GM19372 (cell line): Measurements from ENCODE around the gene GNG13.
"Not testable (repeated sequence)": the region's sequence is repeated elsewhere in the genome, so short reads cannot be mapped to it uniquely, and the experiment has no call there.

Experiments
- ATAC-seq: cut with Tn5 transposase; IDR thresholded peaks from one replicate; pipeline ENCODE4 v1.9.1; 2021; ENCODE audit warnings: mild to moderate bottlenecking, low read depth, moderate library complexity; ENCODE audit not compliant: unreplicated experiment

Gene GNG13, protein sequence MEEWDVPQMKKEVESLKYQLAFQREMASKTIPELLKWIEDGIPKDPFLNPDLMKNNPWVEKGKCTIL

DNA sequence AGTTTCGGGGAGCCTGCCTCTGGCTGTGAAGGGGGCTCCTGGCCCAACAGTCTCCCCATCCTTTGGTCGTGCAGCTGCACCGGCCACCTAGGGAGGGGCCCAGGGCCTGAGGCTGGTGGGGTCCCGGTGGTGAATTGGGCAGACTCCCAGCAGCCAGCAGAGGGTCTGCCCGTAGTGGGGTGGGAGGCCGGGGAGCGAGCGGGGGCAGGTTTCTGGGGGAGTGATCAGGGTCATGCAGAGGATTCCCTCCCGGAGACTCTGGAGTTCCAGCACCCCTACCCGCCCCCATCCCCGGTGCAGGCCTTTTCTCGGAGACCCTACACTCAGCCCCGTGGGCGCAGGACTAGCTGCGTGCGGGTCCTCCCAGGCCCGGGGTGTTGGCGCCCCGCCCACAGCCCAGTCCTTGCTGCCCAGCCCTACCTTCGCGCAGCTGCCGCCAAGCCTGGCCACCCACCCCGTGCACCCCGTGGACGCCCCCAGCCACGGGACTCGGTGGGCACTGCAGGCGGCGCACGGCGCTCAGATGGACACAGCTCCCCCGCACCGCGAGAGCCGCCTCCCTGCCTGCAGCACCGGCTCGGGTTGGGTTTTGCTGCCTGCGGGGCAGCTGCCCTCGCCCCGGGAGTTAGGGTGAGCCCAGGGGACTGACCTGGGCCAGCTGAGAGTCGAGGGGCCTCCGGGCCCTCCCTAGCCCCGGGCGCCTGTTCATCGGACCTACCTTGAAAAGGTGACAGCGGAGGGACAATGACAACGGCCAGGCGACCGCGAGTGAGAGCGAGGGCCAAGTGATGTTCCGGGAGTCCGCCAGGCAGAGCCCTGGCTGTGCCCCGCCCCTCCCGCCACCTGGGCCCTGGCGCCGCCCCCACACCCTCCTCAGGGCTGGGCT is at the start of gene GNG13:
Gene GNG13 (minus strand): TSS at position 787 of the 886 bp plus-strand sequence. CDS start 1,657 bp downstream, outside the sequence.
- ATAC-seq, result no peak

DNA sequence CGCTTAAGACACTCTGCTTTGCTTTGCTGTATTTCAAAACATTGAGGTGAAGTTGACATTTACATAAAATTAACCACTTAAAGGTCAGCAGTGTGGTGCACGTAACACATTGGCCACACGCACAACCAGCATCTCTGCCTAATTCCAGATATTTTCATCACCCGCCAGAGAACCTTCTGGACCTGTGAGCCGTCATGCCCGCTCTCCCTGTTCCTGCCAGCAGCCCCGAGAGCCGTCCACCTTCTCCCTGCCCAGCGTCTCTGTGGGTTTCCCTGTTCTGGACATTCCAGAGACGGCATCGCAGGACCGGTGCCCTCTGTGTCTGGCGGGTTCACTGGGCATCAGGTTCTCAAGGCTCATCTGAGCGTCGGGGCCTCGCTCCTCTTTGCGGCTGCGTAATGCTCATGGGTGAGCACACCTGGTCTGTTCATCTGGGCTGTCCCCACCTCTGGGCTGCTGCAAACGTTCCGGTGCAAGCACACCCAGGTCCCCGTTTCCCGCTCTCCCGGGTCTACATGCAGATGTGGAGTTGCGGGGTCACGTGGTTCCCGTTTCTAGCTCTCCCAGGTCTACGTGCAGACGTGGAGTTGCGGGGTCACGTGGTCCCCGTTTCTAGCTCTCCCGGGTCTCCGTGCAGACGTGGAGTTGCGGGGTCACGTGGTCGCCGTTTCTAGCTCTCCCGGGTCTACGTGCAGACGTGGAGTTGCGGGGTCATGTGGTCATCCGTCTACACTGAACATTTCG is 48.1 kb upstream of the GNG13 start:
- no peak for ATAC-seq

DNA sequence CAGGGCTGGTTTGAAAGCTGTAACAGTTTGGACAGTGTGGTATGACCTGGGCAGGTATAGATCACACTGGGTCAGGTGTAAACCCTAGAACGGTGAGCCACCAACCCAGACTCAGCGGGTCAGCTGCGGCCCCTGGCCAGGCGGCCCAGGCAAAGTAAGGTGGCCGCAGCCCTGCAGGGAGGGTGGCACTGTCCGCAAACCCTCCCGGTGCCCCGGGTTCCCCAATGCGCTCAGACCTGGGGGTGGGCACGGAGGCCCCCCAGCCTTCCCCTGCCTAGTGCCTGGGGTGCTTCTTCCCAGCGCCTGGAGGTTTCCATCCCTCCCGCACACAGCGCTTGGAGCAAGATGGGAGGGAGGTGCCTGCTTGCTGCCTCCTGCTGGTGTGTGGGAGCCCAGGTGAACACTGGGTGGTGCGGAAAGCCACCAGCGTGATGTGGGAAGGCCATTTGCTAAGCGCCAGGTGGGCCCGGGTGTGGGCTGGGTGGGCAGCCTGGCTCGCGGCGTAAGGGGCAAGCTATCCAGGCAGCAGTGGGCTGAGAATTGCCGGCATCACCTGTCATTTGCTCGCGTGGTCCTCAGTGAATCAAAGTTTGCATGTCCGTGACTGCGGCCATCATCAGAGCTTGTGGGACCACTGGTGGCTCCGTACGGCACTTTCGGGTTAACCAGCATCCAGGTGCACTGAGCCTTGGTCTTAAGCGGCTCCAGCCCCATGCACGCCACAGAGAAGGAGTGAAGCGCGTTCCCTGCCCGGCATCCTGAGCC is 47.3 kb upstream of the GNG13 start:
- no peak for ATAC-seq

DNA sequence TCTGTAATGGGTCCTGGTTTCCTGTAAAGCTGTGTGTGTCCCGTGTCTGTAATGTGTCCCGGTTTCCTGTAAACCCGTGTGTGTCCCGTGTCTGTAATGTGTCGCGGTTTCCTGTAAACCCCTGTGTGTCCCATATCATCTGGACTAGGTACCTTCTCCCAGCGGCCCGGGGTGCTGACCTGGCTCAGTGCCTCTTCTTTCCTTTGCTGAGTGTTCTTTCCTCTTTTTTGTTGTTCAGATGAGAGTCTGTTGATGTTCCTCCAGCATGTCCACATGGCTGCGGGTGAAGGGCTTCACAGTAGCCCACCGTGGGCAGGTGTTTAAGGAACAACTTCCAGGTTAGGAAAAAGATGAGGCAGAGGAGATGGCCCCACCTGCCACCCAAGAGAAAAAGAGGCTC is 46.6 kb upstream of the GNG13 start:
- ATAC-seq, result no peak

DNA sequence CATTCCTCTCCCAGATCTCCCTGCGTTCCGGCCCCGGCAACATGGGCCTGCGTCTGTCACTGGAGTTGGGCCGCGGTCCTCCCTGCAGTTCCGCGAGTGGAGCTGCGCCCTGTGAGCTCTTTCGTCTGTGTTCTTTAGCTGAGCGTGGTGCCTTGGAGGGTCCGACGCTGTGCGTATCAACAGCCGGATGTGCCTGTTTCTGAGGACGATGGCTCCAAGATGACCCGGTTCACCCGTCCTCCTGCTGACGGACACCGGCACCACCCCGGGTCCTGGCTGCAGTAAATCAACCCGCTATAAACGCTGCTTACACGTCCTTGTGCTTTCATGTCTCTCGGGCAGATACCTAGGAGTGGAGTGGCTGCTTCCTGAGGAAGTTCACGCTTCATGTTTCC is 44.8 kb upstream of the GNG13 start:
- ATAC-seq, result no peak

DNA sequence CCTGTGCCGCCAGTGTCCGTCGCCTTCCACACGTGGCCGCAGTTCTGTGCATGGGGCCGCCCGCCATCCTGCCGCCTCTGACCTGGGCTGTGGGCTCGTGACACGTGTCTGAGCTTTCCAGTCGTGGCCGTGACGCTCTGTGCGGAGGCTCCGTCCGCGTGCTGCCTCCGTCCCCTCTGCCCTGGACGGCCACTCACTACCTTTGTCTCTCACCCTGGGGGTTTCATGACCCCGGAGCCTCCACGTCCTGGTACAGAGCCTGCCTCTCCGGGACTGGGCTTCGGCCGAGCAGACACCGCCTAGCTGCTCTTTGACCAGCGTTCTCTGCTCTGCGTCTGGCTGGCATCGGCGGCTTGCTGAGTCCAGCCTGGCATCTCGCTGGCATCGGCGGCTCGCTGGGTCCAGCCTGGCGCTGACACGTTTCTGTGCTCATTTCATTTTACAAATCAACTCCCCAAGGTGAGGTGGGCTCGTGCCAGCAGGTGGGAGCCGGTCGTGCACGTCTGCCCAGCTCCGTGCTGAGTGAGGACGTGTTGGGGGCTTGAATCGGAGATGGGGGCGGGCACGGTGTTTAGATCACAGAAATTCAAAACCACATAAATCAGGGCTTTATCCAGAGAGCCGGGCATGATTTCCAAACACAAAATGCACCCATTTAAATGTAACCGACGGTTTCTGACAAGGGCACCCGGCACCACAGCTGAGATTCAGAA is 44.3 kb upstream of the GNG13 start:
- no peak for ATAC-seq

DNA sequence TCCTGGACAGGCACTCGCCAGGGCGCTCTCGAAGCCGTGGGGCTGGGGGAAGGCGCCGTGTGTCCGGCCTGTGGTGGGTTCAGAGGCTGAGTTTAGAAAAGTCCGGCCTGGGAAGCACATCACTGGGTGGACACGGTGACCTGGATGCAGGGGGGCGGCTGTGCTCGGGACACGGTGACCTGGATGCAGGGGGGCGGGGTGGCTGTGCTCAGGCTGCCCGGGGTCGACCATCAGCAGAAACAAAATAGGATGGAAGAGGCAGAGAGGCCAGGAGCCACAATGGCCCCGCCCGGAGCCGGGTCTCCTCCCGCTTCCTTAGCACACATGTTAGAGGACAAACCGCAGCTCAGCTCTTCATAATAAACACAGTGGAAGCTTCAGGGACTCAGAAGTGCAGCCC is 43.2 kb upstream of the GNG13 start:
- no peak for ATAC-seq

DNA sequence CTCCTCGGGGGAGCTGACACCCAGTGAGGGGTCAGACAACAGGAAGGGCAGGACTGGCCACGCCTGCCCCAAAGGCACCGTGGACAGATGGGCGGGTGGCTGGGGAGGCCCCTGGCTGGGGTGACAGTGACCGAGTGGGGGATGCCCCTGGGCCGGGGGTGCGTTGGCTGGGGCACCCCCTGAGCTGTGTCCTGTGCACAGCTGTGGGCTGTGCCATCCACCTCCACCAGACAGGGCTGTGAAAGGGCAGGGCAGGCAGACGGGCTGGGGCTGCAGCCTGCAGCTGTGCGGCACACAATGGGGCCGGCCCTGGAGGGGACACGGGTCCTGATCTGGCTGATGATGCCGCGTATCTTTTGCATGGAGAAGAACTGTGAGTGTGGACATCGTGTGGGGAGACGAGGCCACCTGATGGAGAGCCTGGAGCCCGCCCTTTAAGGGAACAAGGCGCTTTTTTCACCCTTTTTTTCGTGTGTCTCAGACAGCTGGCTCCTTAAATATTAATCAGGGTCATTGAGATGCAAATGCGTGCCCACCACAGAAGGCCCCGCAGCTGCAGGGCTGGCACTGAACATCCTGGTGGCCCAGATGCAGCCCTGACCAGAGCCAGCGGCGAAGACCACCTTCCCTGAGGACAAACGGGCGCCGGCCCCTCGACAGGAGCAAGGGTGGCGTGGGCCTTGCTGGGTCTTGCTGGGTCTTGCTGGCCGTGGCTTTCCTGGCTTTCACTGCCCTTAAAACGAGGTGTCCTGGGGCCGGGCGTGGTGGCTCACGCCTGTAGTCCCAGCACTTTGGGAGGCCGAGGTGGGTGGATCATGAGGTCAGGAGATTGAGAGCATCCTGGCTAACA is 42.4 kb upstream of the GNG13 start:
- ATAC-seq, result no peak

DNA sequence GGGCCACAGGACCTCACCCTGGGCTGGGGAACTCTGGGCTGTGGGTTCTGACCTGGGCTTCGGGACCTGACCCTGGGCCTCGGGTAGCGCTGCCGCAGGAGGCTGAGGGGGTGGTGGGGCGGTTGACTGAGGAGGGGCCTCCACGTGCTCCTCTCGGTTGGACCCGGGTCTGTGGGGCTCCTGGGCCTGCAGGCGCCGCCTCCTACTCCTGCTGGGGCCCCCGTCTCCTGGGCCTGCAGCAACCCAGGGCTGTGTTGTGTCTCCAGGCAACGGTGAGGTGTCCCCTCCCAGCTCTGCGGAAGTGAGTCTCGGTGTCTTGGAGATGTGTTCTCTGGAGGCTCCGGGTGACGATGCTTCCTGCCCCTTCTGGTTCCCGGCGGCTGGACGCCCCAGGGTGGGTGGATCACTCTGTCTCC is 41.5 kb upstream of the GNG13 start:
- ATAC-seq, result no peak

DNA sequence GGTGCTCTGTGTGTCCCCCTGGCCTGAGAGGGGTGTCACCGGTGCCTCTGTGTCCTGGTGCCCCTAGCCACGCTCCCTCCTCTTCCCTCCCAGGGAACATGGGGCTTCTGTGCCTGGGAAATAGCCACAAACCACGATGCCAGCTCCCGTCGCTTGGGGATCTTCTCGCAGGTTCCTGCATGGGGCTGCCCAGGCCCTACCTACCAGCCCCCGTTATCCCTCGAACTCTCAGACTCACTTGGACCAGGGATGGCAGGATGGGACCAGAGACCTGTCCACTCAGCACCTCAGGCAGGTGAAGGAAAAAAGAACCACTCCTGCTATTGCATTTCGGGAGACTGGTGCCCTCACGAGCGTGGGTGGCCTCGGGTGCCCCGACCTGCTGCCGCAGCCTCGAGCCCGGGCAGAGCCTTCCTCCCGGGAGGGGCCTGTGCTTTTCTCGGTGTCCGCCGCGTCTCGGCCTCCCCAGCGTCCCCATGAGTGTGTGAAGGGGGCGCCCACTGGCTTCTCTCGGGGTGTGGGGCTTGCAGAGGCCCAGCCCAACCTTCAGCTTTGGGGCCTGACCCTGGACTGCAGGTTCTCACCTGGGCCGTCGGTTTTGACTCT is 41.0 kb upstream of the GNG13 start:
- ATAC-seq, result no peak

DNA sequence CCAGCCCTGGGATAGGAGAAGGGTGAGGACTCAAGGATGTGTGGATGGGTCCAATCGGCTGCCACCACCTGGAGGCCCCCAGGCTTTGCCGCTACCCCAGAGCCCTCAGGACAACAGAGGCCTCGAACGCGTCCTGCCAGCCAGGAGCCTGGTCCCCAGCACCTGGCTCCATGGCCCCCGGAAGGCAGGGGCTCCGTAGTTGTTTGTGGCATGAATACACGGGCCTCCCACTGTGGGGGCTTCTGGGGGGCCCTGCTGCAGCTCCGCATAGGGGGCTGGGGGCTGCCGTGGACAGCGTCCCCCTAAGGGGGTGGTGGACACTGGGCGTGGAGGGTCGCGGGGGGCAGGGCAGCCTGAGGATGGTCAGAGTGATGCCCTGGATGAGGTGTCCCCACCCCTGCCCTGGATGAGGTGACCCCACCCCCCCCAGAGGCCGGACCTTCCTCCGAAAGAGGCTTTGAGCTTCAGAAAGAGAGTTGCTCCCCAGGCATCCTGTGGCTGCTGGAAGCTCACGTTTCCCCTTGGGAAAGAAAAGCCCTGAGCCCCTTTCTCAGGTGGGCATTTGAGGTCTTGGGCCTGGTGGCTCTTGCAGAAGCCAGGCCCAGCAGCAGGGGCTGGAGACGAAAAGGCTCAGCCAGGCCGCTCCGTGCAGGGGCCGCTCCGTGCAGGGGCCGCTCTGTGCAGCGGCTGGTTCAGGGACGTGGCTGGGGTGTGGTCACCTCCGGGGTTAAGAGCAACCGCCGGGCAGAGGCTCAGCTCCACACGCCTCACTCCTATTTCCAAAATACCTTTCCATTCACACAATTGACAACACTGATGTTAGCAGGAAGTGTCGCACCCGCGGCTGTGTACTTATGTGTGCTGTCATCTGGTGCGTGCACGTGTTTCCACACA is 40.3 kb upstream of the GNG13 start:
- ATAC-seq, result no peak

DNA sequence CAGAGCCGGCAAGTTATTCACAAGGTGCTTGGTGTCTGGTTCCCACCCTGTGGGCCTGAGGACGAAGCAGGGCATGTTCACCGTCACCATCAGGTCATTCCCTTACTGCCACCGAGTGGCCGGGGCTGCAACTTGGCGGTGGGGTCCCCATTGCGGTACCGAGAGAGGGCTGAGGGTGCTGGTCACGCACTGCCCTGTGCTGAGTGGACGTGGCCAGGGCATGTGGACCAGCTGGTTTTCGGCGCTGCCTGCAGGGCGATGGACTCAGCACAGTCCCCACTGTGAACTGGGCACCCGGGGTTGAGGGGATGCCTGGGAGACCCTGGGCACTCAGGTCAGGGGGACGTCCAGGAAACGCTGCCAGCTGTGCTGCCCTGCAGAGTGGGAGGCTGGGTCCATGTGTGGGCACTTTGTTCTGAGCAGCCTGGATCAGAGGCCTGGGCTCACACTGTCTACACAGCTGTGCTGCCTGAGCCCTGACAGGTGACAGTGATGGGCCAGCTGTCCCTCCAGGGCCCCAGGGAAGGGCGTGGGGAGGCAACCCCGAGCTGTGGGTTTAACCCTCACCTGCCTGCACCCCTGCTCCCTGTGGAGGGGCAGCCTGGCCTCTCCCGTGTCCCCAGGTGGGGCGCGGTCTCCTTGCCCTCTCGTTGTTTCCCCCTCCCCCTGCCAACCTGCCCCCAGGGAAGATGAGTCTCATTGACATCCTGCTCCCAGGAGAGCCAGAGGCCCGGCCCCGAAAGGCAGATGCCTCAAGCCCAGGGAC is 39.3 kb upstream of the GNG13 start:
- no peak for ATAC-seq

DNA sequence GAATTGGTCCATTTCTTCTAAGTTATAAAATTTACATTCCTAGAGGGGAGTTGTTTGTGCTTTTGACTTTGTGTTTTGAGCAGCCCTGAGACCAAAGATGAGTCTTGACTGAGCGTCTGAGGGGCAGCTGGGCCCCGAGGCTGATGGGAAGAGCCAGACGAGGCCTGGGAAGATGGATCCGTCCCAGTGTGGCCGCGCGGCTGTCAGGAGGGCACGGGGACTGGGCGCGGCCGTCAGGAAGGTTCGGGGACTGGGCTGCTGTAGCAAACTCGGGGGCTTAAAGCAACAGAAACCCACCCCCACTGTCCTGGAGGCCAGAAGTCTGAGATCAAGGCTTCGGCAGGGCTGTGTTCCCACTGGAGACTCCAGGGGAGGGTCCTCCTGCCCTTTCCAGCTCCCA is 38.2 kb upstream of the GNG13 start:
- ATAC-seq, result no peak

DNA sequence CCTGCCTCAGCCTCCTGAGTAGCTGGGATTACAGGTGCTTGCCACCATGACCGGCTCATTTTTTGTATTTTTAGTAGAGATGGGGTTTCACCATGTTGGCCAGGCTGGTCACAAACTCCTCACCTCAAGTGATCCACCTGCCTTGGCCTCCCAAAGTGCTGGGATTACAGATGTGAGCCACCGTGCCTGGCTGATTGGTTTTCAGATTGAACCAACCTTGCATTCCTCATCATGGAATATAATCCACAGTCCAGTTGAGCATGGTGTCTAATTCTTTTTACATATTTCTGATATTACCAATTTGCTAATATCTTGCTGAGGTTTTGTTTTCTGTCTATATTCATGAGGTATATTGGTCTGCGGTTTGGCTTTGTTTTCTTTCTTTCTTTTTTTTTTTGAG is 36.3 kb upstream of the GNG13 start:
- ATAC-seq, result not testable (repeated sequence)

DNA sequence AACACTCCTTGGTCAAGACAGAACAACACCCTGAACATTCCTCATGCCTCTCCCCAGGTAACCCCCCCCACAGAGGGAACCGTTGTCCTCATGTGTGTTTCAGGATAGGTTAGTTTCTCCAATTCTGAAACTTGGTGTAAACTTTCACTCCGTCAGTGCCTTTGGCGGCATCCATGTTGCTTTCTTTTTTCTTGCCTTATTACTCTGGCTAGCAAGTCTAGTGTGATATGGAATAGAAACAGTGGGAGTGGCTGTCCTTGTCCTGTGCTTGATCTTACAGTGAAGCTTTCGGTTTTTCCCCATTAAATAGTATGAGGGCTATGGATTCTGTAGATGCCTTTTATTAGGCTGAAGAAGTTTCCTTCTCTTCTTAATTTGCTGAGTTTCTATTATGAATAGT is 35.7 kb upstream of the GNG13 start:
- ATAC-seq, result no peak

DNA sequence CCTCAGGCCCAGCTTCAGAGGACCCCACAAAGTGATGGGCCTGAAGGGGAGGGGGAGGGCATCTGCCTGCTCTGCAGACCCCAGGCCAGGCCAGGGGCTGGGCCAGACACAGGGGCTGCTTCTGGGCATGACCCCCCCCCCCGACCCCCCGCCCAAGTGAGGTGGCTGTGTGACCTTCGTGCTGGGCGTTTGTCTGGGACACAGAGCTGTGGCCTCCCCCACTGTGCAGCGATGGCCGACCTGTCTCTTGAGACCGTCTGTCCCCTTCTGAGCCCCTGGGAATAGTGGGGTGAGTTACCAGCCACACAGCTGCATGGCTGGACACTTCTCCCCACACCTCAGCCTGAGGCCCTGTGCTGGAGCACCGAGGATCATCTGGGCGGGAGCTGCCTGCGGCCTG is 34.8 kb upstream of the GNG13 start:
- ATAC-seq, result no peak

DNA sequence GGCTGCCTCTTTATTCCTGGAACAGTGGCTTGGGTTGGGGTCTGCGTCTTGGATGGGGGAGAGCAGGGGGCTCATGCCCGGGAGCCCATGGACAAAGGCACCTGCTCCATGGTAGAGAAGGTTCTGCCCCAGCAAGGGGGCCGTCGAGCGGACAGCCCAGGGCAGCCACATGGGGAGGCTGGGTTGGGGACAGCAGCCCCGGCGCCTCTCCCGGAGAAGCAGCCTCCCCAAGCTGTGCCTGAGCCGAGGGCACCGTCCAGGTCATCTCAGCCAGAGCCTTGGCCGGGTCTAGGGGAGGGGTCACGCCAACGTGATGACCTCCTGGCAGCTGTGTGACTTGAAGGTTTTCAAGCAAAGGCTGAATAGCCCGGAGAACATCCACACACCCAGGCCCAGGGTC is 32.9 kb upstream of the GNG13 start:
- no peak for ATAC-seq
